ENCODE measurements around the gene SORBS1. TPM values are rescaled to one million over a fixed set of nuclear protein-coding genes. Genes with fewer than 3 reads are reported as not detected.

SORBS1 gene
- total and polyA plus RNA-seq, 2 of the 13 experiments (the other 11 are each of a cell fraction or from before 2014, with no cell fraction given), result 16.8 to 39.8 TPM

DNA sequence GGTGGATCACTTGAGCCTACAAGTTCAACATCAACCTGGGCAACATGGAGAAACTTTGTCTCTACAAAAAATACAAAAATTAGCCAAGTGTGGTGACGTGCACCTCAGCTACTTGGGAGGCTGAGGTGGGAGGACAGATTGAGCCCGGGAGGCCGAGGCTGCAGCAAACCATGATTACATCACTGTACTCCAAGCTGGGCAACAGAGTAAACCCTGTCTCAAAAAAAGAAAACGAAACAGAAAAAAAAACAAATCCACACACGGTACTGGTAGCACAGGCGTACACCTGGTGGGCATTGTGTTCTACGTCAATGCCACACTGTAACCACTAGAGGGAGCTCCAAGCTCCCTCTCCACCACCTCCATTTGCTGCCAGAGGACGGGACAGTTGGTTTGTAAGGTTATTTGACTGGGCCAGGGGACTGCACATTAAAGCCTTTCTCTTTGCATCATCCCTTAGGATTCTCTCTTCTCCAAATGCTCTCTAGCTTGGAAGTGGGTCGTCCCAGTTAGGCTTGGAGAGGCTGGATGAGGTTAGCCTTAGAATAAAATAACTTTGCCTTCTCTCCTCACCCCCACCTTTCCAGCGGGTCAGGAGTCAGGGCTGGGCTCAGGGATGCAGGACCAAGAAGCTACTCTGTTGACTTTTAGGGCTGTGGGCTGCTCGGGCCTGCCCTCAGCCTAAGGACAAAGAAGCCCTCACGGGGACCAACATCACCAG lies 130.8 kb downstream of the SORBS1 start (continued):
- TF ChIP-seq, protein P1, sequence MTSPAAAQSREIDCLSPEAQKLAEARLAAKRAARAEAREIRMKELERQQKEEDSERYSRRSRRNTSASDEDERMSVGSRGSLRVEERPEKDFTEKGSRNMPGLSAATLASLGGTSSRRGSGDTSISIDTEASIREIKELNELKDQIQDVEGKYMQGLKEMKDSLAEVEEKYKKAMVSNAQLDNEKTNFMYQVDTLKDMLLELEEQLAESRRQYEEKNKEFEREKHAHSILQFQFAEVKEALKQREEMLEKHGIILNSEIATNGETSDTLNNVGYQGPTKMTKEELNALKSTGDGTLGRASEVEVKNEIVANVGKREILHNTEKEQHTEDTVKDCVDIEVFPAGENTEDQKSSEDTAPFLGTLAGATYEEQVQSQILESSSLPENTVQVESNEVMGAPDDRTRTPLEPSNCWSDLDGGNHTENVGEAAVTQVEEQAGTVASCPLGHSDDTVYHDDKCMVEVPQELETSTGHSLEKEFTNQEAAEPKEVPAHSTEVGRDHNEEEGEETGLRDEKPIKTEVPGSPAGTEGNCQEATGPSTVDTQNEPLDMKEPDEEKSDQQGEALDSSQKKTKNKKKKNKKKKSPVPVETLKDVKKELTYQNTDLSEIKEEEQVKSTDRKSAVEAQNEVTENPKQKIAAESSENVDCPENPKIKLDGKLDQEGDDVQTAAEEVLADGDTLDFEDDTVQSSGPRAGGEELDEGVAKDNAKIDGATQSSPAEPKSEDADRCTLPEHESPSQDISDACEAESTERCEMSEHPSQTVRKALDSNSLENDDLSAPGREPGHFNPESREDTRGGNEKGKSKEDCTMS (CRISPR knock-in tag; conservative IDR thresholded peaks at IDR 0.05), result no peak
- TF ChIP-seq, protein P2, sequence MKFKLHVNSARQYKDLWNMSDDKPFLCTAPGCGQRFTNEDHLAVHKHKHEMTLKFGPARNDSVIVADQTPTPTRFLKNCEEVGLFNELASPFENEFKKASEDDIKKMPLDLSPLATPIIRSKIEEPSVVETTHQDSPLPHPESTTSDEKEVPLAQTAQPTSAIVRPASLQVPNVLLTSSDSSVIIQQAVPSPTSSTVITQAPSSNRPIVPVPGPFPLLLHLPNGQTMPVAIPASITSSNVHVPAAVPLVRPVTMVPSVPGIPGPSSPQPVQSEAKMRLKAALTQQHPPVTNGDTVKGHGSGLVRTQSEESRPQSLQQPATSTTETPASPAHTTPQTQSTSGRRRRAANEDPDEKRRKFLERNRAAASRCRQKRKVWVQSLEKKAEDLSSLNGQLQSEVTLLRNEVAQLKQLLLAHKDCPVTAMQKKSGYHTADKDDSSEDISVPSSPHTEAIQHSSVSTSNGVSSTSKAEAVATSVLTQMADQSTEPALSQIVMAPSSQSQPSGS (CRISPR knock-in tag; IDR thresholded peaks at IDR 0.05), result peak; percentile 28; the same call in 1 of the 2 replicates
- 0 out of 2 replicates have a peak, but pooled peaks have one; percentile 31 for TF ChIP-seq SAP130 (CRISPR knock-in tag; IDR thresholded peaks at IDR 0.05; ENCODE audit: low read depth)

DNA sequence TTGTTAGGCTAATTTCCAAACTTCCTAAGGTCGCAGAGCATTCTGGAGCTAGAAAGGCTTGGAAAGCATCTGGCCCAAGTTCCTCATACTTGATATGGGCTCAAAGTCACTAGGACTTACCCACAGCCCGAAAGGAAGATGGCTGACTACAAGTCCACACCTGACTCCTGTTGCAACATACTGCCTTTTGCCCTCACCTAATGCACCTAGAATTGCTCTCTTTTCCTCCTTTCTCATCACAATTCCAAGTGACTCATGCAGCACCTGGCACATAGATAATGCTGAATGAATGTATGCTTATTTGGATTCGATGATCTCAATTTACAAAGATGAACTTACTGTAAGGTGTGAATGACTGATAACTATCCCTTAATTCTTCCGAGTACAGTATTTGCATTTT lies 131.5 kb downstream of the SORBS1 start:
- in situ Hi-C loops (cut with HindIII; ENCODE audit: extremely low pct_ligation_motif_present, low pct_unique_long_range_greater_than_20kb) (loop anchor here (5.0 to 25.0 kb wide), 2 partner anchors 133 to 173 kb away; partner anchors contain the start of gene SORBS1), intact Hi-C loops (cut with micrococcal nuclease; ENCODE audit: unreplicated experiment) (loop anchor here (1.0 to 10.0 kb wide), 4 partner anchors 17 to 172 kb away; partner anchors contain the start of gene SORBS1)
- no peaks in the 10 kb centered on the region for H4K20me1 ChIP-seq (ENCODE audit: insufficient read depth, low read length)
- H3K79me2 ChIP-seq (ENCODE audit: insufficient read depth, low read length), result no peaks in the 10 kb centered on the region
- ATAC-seq (no peak), DNase-seq (ENCODE audit: low spot score) (no peak), FAIRE-seq (no peak)
- CTCF ChIA-PET (ENCODE audit: low intra/inter-chr PET ratio, low total read pairs), result interaction anchor here (1.3 to 5.2 kb wide), 2 partner anchors 54 to 172 kb away, joined by 4 to 96 read pairs; no protein-coding TSS in a partner anchor
- H2AFZ ChIP-seq (ENCODE audit: low read length), result no peak overlapping the region
- H3K36me3 ChIP-seq (replicated peaks in 1 of 2; ENCODE audit: control insufficient read depth in 1 of 2, insufficient read depth in 2 of 2, low read length in 2 of 2), result peaks cover 22 to 74% of the 10 kb centered on the region in 2 experiments
- no peaks in the 10 kb centered on the region for H3K9me3 ChIP-seq (ENCODE audit: low read length)
- no peak overlapping the region for H3K9ac ChIP-seq (ENCODE audit: insufficient read depth, low read depth, low read length)
- POLR2A ChIA-PET, result no interaction called here
- no peak overlapping the region for H3K4me2 ChIP-seq (ENCODE audit: low read depth, low read length)
- no TSS peak for BruUV-seq (replicated peaks)
- H3K27me3 ChIP-seq (ENCODE audit: control insufficient read depth in 1 of 2, insufficient read depth in 2 of 2, low read length in 2 of 2), result no peaks in the 10 kb centered on the region
- no peak overlapping the region for H3K4me3 ChIP-seq (replicated peaks in 1 of 3; ENCODE audit: insufficient read depth in 1 of 3, low read depth in 2 of 3, low read length in 3 of 3)
- peaks cover 17% of the 10 kb centered on the region for H3K4me1 ChIP-seq (ENCODE audit: insufficient read depth, low read length)
- WGBS (ENCODE audit: low lambda C conversion rate), result 98% methylated on average over 4 of the region's 4 CpGs
- no peak overlapping the region for H3K27ac ChIP-seq (ENCODE audit: extremely low read length, insufficient read depth, low read length)
- TF ChIP-seq, protein P3, sequence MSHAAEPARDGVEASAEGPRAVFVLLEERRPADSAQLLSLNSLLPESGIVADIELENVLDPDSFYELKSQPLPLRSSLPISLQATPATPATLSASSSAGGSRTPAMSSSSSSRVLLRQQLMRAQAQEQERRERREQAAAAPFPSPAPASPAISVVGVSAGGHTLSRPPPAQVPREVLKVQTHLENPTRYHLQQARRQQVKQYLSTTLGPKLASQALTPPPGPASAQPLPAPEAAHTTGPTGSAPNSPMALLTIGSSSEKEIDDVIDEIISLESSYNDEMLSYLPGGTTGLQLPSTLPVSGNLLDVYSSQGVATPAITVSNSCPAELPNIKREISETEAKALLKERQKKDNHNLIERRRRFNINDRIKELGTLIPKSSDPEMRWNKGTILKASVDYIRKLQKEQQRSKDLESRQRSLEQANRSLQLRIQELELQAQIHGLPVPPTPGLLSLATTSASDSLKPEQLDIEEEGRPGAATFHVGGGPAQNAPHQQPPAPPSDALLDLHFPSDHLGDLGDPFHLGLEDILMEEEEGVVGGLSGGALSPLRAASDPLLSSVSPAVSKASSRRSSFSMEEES (CRISPR knock-in tag; IDR thresholded peaks at IDR 0.05), result no peak
- TF ChIP-seq REL (CRISPR knock-in tag; conservative IDR thresholded peaks at IDR 0.05), result no peak
- TF ChIP-seq ZBTB42 (CRISPR knock-in tag; IDR thresholded peaks at IDR 0.05), result no peak
- TF ChIP-seq, protein P4, sequence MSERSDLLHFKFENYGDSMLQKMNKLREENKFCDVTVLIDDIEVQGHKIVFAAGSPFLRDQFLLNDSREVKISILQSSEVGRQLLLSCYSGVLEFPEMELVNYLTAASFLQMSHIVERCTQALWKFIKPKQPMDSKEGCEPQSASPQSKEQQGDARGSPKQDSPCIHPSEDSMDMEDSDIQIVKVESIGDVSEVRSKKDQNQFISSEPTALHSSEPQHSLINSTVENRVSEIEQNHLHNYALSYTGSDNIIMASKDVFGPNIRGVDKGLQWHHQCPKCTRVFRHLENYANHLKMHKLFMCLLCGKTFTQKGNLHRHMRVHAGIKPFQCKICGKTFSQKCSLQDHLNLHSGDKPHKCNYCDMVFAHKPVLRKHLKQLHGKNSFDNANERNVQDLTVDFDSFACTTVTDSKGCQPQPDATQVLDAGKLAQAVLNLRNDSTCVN (CRISPR knock-in tag; IDR thresholded peaks at IDR 0.05; ENCODE audit: borderline replicate concordance), result no peak
- TF ChIP-seq HDAC2 (CRISPR knock-in tag; IDR thresholded peaks at IDR 0.05), result no peak
- no peak for TF ChIP-seq ZBTB3 (CRISPR knock-in tag; IDR thresholded peaks at IDR 0.05; ENCODE audit: borderline replicate concordance, low read depth)
- no peak for TF ChIP-seq FOXA3 (CRISPR knock-in tag; IDR thresholded peaks at IDR 0.05)
- no peak for TF ChIP-seq IRF2 (CRISPR knock-in tag; IDR thresholded peaks at IDR 0.05)
- TF ChIP-seq CBFB (CRISPR knock-in tag; IDR thresholded peaks at IDR 0.05), result no peak
- TF ChIP-seq ZNF781 (CRISPR knock-in tag; IDR thresholded peaks at IDR 0.05; ENCODE audit: borderline replicate concordance, not compliant biosample characterization), result no peak
- TF ChIP-seq ATF7 (IDR thresholded peaks at IDR 0.05), result no peak
- no peak for TF ChIP-seq ATF7 (CRISPR knock-in tag; IDR thresholded peaks at IDR 0.05)
- no peak for TF ChIP-seq PPARG (CRISPR knock-in tag; conservative IDR thresholded peaks at IDR 0.05)
- no peak for TF ChIP-seq FOXA1 (IDR thresholded peaks at IDR 0.05)
- no peak for TF ChIP-seq FOXA1 (CRISPR knock-in tag; IDR thresholded peaks at IDR 0.05)
